Loucy (cell line): ENCODE measurements around the gene ZNF407.

Experiments used
- EZH2phosphoT487 ChIP-seq: fragments of 200-600 bp; IDR thresholded peaks from 2 replicates; pipeline ENCODE4 v1.6.1; 2018; ENCODE audit warnings: antibody characterized with exemption, mild to moderate bottlenecking, moderate library complexity, borderline replicate concordance
- TF ChIP-seq, protein P1 (sequence below): fragments of 200-600 bp; sonication (generic); conservative IDR thresholded peaks from 2 replicates; pipeline ENCODE4 v1.5.1; 2014; ENCODE audit warnings: mild to moderate bottlenecking, antibody characterized with exemption, low read length

DNA sequence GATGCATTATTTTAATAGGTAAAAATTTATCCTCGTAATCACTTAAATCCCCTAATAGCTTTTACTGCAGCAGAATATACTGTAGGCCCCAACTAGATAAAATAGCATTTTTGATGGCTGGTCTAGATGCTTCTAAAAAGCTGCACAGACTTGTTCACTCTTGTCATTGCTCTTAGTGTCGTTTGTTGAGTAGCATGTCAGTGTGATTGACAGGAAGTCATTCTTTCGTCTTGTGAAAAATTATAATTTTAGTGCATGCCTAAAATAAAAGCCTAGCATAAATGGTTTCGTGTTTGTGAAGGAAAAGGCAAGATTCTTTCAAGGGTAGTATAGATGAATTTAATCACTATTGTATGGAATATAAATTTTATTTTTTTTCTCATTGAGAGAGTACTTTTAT, 336.3 kb downstream of the ZNF407 start:
- TF ChIP-seq, protein P1, sequence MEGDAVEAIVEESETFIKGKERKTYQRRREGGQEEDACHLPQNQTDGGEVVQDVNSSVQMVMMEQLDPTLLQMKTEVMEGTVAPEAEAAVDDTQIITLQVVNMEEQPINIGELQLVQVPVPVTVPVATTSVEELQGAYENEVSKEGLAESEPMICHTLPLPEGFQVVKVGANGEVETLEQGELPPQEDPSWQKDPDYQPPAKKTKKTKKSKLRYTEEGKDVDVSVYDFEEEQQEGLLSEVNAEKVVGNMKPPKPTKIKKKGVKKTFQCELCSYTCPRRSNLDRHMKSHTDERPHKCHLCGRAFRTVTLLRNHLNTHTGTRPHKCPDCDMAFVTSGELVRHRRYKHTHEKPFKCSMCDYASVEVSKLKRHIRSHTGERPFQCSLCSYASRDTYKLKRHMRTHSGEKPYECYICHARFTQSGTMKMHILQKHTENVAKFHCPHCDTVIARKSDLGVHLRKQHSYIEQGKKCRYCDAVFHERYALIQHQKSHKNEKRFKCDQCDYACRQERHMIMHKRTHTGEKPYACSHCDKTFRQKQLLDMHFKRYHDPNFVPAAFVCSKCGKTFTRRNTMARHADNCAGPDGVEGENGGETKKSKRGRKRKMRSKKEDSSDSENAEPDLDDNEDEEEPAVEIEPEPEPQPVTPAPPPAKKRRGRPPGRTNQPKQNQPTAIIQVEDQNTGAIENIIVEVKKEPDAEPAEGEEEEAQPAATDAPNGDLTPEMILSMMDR: no peak
- no peak for TF ChIP-seq EZH2phosphoT487
